ENCODE data around the gene C1S.

The C1S gene

GRCh38 chr12:7099290-7099996, 38.9 kb downstream of the C1S start:
- TF ChIP-seq EZH2phosphoT487 (IDR thresholded peaks at IDR 0.05; ENCODE audit: low read depth) (no peak), CTCF (IDR thresholded peaks at IDR 0.05; ENCODE audit: low read depth, low read length) (no peak)
- no peak overlapping the region for H3K4me2 ChIP-seq (ENCODE audit: low read length)
- H3K4me1 ChIP-seq (ENCODE audit: low read length), result no peaks in the 10 kb centered on the region
- no peaks in the 10 kb centered on the region for H4K20me1 ChIP-seq (ENCODE audit: insufficient read depth, low read length)
- no peak overlapping the region for H3K9ac ChIP-seq (ENCODE audit: low read length)
- H3K4me3 ChIP-seq (ENCODE audit: low read length), result no peak overlapping the region
- H3K9me3 ChIP-seq (ENCODE audit: insufficient read depth, low read length), result no peaks in the 10 kb centered on the region
- no peak overlapping the region for H2AFZ ChIP-seq (ENCODE audit: low read depth, low read length)
- H3K27ac ChIP-seq (ENCODE audit: low read length), result no peak overlapping the region
- no peaks in the 10 kb centered on the region for H3K36me3 ChIP-seq (replicated peaks; ENCODE audit: low read depth, low read length)
- H3K79me2 ChIP-seq (ENCODE audit: low read length), result no peaks in the 10 kb centered on the region
- H3K27me3 ChIP-seq (ENCODE audit: low read depth, low read length), result no peaks in the 10 kb centered on the region

GRCh38 chr12:7100239-7100638, 39.7 kb downstream of the C1S start:
- H3K27me3 ChIP-seq (ENCODE audit: low read depth, low read length), result no peaks in the 10 kb centered on the region
- H3K4me2 ChIP-seq (ENCODE audit: low read length), result no peak overlapping the region
- peaks cover 2% of the 10 kb centered on the region for H3K36me3 ChIP-seq (replicated peaks; ENCODE audit: low read depth, low read length)
- H2AFZ ChIP-seq (ENCODE audit: low read depth, low read length), result no peak overlapping the region
- H3K9me3 ChIP-seq (ENCODE audit: insufficient read depth, low read length), result no peaks in the 10 kb centered on the region
- no peaks in the 10 kb centered on the region for H3K79me2 ChIP-seq (ENCODE audit: low read length)
- no peak overlapping the region for H3K27ac ChIP-seq (ENCODE audit: low read length)
- H4K20me1 ChIP-seq (ENCODE audit: insufficient read depth, low read length), result no peaks in the 10 kb centered on the region
- H3K9ac ChIP-seq (ENCODE audit: low read length), result no peak overlapping the region
- no peak overlapping the region for H3K4me3 ChIP-seq (ENCODE audit: low read length)
- TF ChIP-seq EZH2phosphoT487 (IDR thresholded peaks at IDR 0.05; ENCODE audit: low read depth), result no peak
- H3K4me1 ChIP-seq (ENCODE audit: low read length), result no peaks in the 10 kb centered on the region

GRCh38 chr12:7101047-7101693, 40.7 kb downstream of the C1S start:
- Histone ChIP-seq H3K36me3 (replicated peaks; ENCODE audit: low read depth, low read length) (peaks cover 8% of the 10 kb centered on the region), H3K27ac (ENCODE audit: low read length) (no peak overlapping the region), H3K79me2 (ENCODE audit: low read length) (no peaks in the 10 kb centered on the region), H2AFZ (ENCODE audit: low read depth, low read length) (no peak overlapping the region), H4K20me1 (ENCODE audit: insufficient read depth, low read length) (no peaks in the 10 kb centered on the region), H3K27me3 (ENCODE audit: low read depth, low read length) (no peaks in the 10 kb centered on the region), H3K4me3 (ENCODE audit: low read length) (no peak overlapping the region), H3K4me2 (ENCODE audit: low read length) (no peak overlapping the region), H3K9me3 (ENCODE audit: insufficient read depth, low read length) (peaks cover 4% of the 10 kb centered on the region; the same call in 1 of the 2 replicates), H3K4me1 (ENCODE audit: low read length) (no peaks in the 10 kb centered on the region), H3K9ac (ENCODE audit: low read length) (no peak overlapping the region)
- no peak for TF ChIP-seq CTCF (IDR thresholded peaks at IDR 0.05; ENCODE audit: low read depth, low read length)
- no peak for TF ChIP-seq EZH2phosphoT487 (IDR thresholded peaks at IDR 0.05; ENCODE audit: low read depth)

- Histone ChIP-seq H3K9ac (ENCODE audit: low read length) (no peak overlapping the region), H4K20me1 (ENCODE audit: insufficient read depth, low read length) (no peaks in the 10 kb centered on the region), H3K27ac (ENCODE audit: low read length) (no peak overlapping the region), H3K4me2 (ENCODE audit: low read length) (no peak overlapping the region), H3K9me3 (ENCODE audit: insufficient read depth, low read length) (peaks cover 7% of the 10 kb centered on the region; the same call in 1 of the 2 replicates), H2AFZ (ENCODE audit: low read depth, low read length) (no peak overlapping the region), H3K79me2 (ENCODE audit: low read length) (no peaks in the 10 kb centered on the region), H3K4me3 (ENCODE audit: low read length) (no peak overlapping the region), H3K36me3 (replicated peaks; ENCODE audit: low read depth, low read length) (peaks cover 11% of the 10 kb centered on the region), H3K4me1 (ENCODE audit: low read length) (no peaks in the 10 kb centered on the region), H3K27me3 (ENCODE audit: low read depth, low read length) (no peaks in the 10 kb centered on the region)
- TF ChIP-seq EZH2phosphoT487 (IDR thresholded peaks at IDR 0.05; ENCODE audit: low read depth) (no peak), CTCF (IDR thresholded peaks at IDR 0.05; ENCODE audit: low read depth, low read length) (no peak)
Observed at GRCh38 chr12:7101694-7102131, 41.2 kb downstream of the C1S start.
